Heart left ventricle (tissue), 13 donors: ENCODE results near the gene VPS37C.
"Not testable (repeated sequence)": the region's sequence is repeated elsewhere in the genome, so short reads cannot be mapped to it uniquely, and the experiment has no call there.

Experiments used
- CTCF ChIP-seq, 12 donors: fragments of 200-600 bp; sonication (generic) in 4 of 12; IDR thresholded peaks; one replicate each; pipeline versions ENCODE4 v1.5.0 to v1.8.0; 2018 to 2022; ENCODE audit warnings: antibody characterized with exemption in 12 of 12, mild to moderate bottlenecking in 5 of 12
- POLR2A ChIP-seq, 2 donors: fragments of 450-650 bp; IDR thresholded peaks; one replicate each; pipeline ENCODE4 v1.6.1; 2017; ENCODE audit warnings: antibody characterized with exemption in 2 of 2, mild to moderate bottlenecking in 2 of 2, moderate library complexity in 2 of 2
- donor health status: ischemic (EF 13 %, LVEDD 7.1; RV severe dilation, severe dysfunction).
- donor health status: DM: no; HTN: yes; CAD: no.
- donor health status: DM: no; HTN: no; CAD: no.
- donor health status: ischemic (EF 25% LVEDD 6.9; RV normal size, moderate dysfunction).
- donor health status: ischemic (EF 25% LVEDD 5.7; RV mildly dilated, moderate dysfunction).
- donor health status: ischemic (EF 35%, LVEDD 5.7; RV mildly dilated, moderate dysfunction).
- donor health status: nonischemic (EF 11% LVEDD 7.7; RV severe dilation, severe dysfunction).
- donor health status: DM: yes; HTN: yes; CAD: no.
- donor health status: PGD.
- donor health status: ischemic (EF 29% LVEDD 5.4; RV normal size, mild dysfunction).
- donor health status: nonischemic (EF 23%, LVEDD 6.1; RV moderate dilation, normal function).

- not testable (repeated sequence) for TF ChIP-seq POLR2A, CTCF (IDR thresholded peaks at IDR 0.05)
Measured at GRCh38 chr11:61094167-61094566, 67.1 kb downstream of the VPS37C start.
